Raji (cell line): ENCODE results near the gene TNPO2.

Experiments
- POLR2A ChIP-seq: IDR thresholded peaks from 2 replicates; pipeline ENCODE4 v1.6.1; 2011; ENCODE audit warnings: low read depth, low read length, control low read depth; ENCODE audit not compliant: insufficient read depth

The TNPO2 gene

DNA sequence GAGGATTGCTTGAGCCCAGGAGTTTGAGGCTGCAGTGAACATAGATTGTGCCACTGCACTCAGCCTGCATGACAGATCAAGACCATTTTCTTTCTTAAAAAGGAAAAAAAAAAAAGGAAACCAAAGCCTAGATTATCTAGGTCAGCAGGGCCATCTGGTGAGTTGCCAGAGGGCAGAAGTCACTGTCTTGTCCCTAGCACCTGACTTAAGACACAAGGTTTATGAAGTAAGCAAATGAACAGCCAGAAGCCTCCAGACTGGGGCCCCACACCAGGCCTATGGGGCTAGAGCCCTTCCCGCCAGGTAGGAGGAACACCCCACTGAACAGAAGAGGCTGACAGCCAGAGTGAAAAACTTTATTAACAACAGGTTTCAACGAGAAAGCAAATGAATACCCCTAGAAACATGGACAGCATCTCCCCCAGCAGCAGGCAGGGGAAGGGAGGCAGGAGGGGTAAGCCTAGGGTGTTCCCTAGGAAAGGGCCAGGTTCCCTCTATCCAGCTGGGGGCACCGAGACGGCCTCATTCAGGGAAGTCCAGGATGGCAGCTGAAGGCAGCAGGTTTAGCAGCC lies 55.9 kb downstream of the TNPO2 start:
- TF ChIP-seq POLR2A = no peak

DNA sequence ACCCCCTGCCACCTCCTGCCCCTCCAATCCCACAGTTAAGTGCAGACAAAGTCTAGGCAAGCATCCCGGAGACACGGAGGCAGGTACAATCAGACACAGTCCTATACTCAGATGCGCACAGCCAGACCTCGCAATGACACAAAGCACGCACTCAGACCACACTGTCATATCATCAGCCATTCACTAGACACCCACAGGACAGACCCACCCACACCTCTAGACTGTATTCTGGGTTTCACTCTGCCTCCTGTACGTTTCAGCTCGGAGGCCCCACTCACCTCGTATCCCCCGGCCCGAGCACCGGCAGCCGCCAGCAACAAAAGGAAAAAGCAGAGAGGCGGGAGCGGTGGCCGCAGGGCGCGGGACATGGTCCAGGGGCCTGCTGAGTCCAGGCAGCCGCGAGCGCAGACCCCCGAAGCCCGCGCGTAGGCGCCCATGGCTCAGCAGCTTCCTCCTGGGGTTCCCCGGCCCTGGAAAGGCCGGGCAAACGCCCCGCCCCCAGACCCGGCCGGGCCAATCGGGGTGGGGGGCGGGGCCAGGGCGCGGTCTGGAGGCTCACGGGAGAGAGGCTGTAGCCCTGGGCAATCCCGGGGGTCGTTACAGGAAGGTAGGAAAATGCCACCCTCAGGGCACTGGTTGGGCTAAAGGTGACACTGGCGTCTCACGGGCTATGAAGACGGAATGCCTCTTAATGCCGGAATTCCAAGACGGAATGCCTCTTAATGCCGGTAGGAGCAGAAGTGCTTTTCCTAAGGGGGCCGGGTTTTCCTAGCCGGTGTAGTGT lies 57.3 kb downstream of the TNPO2 start, which contains the start of the genes MAN2B1 and WDR83:
MAN2B1 (minus strand) TSS at position 478 of the 784 bp plus-strand sequence; CDS start at position 437, 41 bp downstream.
WDR83 (plus strand) TSS at position 543 of the 784 bp plus-strand sequence. CDS start 2,984 bp downstream, outside the sequence.
- peak; percentile 77 for TF ChIP-seq POLR2A

DNA sequence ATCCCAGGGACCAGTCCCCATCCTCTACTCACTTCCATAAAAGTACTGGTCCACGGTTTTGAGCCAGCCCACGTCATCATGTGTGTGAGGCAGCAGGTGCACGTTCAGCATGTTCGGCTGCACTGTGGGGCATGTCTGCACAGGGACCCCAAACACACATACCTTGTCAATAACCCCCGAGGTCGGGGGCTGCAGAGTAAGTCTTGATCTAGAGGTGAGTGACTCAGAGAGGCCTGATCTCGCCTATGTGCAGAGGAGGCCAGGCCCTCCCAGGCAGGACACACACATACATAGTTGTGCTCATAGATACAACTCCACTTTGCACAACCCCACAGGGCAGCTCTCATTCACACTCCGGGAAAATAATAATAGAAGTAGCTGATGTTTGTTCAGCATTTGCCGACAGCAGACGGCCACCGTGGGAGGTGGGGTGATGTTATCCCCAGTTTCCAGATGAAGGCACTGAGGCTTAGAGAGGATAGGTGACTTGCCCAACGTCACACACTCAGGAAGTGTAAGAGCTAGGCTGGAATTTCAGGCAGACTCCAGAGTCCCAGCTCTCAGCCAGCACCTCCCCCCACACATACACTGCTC lies 58.0 kb downstream of the TNPO2 start:
- TF ChIP-seq POLR2A = no peak

DNA sequence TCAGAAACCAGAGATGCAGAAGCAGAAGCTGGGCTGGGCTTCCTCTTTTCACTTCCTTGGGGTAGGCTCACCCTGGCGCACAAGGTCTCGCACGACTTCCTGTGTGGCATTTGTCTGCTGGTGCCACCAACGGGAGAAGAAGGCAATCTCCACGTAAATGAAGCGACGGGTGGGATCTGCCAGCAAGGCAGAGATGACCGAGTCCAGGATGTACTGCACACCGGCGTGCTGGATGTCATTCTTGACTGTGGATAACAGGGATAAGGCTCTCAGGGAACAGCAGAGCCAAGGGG lies 58.5 kb downstream of the TNPO2 start:
- peak; percentile 74 for TF ChIP-seq POLR2A

DNA sequence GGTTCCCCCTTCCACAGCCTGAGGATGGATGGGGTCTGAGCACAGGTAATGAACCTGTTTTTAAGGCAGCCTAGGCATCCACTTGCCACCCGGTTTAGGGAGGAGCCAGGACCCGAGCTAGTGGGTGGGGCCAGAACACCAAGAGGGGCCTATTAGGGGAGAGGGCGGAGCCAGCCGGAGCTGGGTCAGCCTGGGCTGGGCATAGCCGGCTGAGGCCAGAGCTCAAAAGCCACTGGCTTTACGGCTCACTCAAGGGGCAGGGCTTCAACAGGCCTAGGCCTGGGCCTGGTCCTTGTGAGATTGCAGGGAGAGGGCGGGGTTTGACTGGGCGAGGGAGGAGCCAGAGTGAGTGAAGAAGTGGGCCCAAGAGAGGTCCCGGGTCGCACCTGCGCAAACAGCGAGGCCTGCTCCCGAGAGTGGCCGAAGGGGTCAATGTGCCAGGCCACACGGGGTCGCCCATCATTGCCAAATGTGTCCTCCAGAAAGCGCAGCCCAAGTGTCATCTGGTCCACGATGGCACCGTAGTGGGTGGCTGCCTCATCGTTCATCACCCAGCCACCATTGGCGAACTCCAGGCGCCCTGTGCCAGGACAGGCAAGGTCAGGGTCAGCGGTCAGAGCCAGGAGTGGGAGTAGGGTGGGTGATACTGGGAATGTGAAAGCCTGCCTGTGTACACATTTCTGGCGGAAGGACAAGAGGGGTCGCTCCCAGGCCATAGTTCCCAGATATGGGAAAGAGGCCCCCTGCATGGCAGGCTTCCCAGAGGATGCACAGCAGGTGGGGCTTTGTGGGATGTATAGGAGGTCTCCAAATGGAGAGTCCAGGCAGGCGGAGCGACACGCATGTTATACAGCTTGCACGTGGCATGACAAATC lies 59.1 kb downstream of the TNPO2 start:
- no peak for TF ChIP-seq POLR2A

DNA sequence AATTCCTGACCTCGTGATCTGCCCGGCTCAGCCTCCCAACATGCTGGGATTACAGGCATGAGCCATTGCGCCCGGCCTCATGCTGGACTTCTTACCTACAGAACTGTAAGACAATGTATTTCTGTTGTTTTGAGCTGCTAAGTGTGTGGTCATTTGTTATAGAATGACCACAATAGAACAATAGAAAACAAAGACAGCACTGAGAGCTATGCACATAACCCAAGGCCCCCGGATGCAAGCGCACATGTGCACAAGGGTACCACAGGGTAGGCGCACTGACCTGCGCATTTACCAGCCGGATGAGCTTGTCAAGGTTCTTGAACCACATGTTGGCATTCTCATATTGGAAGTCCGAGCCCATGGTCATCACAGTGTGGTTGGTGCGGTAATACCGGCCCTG lies 62.8 kb downstream of the TNPO2 start:
- TF ChIP-seq POLR2A = no peak

DNA sequence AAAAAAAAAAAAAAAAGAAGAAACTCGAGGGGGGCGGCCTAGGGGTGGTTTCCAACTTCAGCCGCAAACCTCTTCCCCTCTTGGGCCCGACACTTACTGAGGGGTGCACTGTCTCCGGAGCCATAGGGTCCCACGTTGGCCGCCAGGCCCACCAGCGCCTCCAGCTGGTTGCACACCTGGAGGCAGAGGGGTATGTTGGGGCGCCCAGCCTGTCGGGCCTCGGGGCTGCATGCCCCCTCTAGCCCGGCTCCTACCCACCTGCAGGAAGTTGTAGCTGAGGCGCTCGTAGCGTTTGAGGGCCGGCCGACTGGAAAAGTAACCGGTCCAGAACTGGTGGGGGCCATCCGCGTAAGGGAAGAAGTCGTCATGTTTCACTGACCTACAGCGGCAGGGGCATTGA lies 65.8 kb downstream of the TNPO2 start:
- TF ChIP-seq POLR2A = no peak

DNA sequence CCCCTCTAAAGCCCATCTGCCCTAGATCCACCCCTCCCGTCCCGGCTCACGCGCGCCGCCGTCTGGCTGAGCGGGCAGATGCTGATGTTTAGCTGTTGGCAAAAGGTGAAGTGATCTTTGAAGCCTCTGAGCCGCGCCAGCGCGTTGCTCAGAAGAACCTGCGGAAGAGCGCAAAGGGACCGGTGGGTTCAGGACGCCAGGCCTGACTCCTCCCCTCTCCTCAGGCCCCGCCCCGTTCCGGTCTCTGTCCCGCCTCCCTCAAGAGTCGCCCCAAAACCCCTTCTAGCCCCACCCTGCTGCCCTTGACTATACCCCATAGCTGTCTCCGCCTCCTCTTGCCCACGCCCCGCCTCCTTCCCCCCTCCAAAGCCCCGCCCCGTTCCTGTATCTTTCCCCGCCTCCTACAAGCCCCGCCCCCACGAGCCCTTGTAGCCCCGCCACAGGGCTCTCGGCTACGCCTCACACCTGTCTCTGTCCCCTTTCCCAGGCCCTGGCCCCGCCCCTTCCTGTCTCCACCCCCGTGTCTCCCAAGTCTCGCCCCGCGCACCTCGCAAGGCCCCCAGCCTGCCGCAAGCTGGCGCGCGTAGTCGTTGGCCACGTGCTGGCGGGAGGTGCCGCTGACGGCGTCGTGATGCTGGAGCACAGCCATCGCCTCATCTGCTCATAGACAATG lies 66.7 kb downstream of the TNPO2 start:
- no peak for TF ChIP-seq POLR2A

DNA sequence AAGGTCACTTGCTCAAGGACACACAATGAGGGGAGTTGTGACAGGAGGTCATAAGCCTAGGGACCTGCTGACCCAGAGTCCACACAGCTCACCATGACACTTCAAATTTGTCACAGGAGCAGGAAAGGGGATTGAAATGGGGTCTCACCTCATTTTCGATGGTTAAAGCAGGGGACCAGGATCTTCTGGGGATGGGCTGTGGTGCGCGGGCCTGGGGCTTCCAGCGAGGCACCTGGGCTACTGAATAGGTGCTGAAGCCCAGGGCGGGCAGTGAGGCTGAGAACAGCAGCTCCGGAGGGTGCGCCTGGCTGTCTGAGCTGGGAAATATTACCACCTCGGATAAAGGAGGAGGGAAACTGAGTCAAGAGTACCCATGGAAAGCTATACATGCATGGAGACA lies 68.2 kb downstream of the TNPO2 start:
- no peak for TF ChIP-seq POLR2A

DNA sequence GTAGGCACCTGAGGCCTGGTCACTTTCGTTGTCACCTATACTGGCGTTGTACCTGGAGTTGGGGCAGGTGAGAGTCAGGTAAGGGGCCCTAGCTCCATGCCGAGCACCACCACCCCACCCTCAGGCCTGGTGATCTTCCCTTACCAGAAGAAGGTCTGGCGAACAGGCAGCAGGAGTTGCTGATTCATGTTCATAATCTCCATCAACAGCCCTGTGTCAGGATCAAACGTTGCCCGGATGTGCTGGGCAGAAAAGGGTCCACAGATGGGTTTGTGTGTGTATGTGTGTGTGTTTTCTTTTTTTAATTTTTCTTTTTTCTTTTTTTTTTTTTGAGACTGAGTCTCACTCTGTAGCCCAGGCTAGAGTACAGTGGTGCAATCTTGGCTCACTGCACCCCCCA lies 71.5 kb downstream of the TNPO2 start:
- TF ChIP-seq POLR2A = no peak

DNA sequence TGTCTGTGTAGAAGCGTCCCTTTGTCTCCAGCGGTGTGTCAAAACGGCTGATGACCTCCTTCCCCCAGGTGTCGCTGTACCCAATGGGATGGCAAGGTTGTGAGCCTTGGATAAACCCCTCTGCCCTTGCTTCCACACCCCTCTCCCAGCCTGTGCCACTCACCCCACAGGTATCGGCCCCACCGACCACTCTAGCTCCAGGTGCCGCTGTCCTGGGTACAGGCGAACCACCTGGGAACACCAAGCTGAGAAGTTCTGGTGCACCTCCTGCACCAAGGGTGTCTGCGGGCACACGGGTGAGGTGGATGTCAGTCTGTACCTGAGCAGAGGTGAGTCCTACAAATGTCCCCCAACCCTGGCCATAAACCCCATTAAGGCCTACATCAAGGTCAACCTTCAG lies 73.8 kb downstream of the TNPO2 start:
- no peak for TF ChIP-seq POLR2A
